Liver (tissue), 9 donors: ENCODE measurements around the gene SPG21. TPM values are rescaled to one million over a fixed set of nuclear protein-coding genes. Genes with fewer than 3 reads are reported as not detected.
A peak's percentile ranks its signal among the peaks of the same experiment; 100 is the strongest.

Experiments used
- DNase-seq: peaks from one replicate; pipeline ENCODE4 v3.0.0-alpha.2; 2017; ENCODE audit warnings: low spot score
- H3K27ac ChIP-seq, 2 donors: one replicate each; pipeline ENCODE4 v1.7.0; 2013; ENCODE audit warnings: inconsistent platforms in 2 of 2, low read length in 2 of 2, control low read depth in 1 of 2, low read depth in 1 of 2, mild to moderate bottlenecking in 1 of 2
- H3K27me3 ChIP-seq, 4 donors: one replicate each; pipeline versions ENCODE4 v1.6.1 to v1.7.0; 2013; ENCODE audit warnings: low read length in 3 of 4, inconsistent platforms in 1 of 4, mild to moderate bottlenecking in 1 of 4, moderate library complexity in 1 of 4; ENCODE audit not compliant: control insufficient read depth in 4 of 4, insufficient read depth in 4 of 4
- H3K36me3 ChIP-seq, 4 donors: one replicate each; pipeline versions ENCODE4 v1.6.1 to v1.7.0; 2013; ENCODE audit warnings: low read length in 3 of 4, mild to moderate bottlenecking in 3 of 4, low read depth in 1 of 4, moderate library complexity in 1 of 4; ENCODE audit not compliant: control insufficient read depth in 4 of 4, insufficient read depth in 3 of 4
- H3K4me1 ChIP-seq, 4 donors: one replicate each; pipeline versions ENCODE4 v1.6.1 to v1.7.0; 2013; ENCODE audit warnings: low read length in 3 of 4, mild to moderate bottlenecking in 3 of 4, moderate library complexity in 1 of 4; ENCODE audit not compliant: control insufficient read depth in 4 of 4, insufficient read depth in 4 of 4
- H3K4me3 ChIP-seq, 3 donors: one replicate each; pipeline versions ENCODE4 v1.6.1 to v1.7.0; 2013; ENCODE audit warnings: low read length in 3 of 3, control low read depth in 1 of 3, low read depth in 1 of 3, mild to moderate bottlenecking in 1 of 3
- H3K9ac ChIP-seq, 2 donors: one replicate each; pipeline ENCODE4 v1.7.0; 2013; ENCODE audit warnings: low read length in 2 of 2, mild to moderate bottlenecking in 2 of 2, moderate library complexity in 2 of 2, control low read depth in 1 of 2, low read depth in 1 of 2
- H3K9me3 ChIP-seq, 4 donors: one replicate each; pipeline versions ENCODE4 v1.6.1 to v1.7.0; 2013; ENCODE audit warnings: low read length in 3 of 4; ENCODE audit not compliant: control insufficient read depth in 4 of 4
- ATF3 ChIP-seq: IDR thresholded peaks from 2 replicates; pipeline ENCODE4 v1.6.1; 2016; ENCODE audit warnings: antibody characterized with exemption
- CTCF ChIP-seq: fragments of 150-350 bp; IDR thresholded peaks from 2 replicates; pipeline ENCODE4 v1.5.1; 2017; ENCODE audit warnings: improper control_type of control experiment, low read depth, low read length; ENCODE audit not compliant: missing input control
- FOXA2 ChIP-seq: IDR thresholded peaks from 2 replicates; pipeline ENCODE4 v1.6.1; 2016; ENCODE audit warnings: antibody characterized with exemption
- GABPA ChIP-seq, 2 donors: IDR thresholded peaks in 1 of 2; conservative IDR thresholded peaks in 1 of 2; 2 replicates each; pipeline ENCODE4 v1.6.1; 2016; ENCODE audit warnings: antibody characterized with exemption in 2 of 2, mild to moderate bottlenecking in 1 of 2, moderate library complexity in 1 of 2
- HNF4A ChIP-seq, 2 donors: conservative IDR thresholded peaks; 2 replicates each; pipeline ENCODE4 v1.6.1; 2016; ENCODE audit warnings: antibody characterized with exemption in 2 of 2, mild to moderate bottlenecking in 2 of 2
- HNF4G ChIP-seq: IDR thresholded peaks from 2 replicates; pipeline ENCODE4 v1.6.1; 2016; ENCODE audit warnings: antibody characterized with exemption
- JUND ChIP-seq, 2 donors: IDR thresholded peaks; 2 replicates each; pipeline ENCODE4 v1.6.1; 2016; ENCODE audit warnings: antibody characterized with exemption in 2 of 2
- RAD21 ChIP-seq, 2 donors: IDR thresholded peaks; 2 replicates each; pipeline ENCODE4 v1.6.1; 2016; ENCODE audit warnings: antibody characterized with exemption in 2 of 2, mild to moderate bottlenecking in 2 of 2
- REST ChIP-seq: IDR thresholded peaks from 2 replicates; pipeline ENCODE4 v1.6.1; 2016; ENCODE audit warnings: antibody characterized with exemption, mild to moderate bottlenecking
- RXRA ChIP-seq, 2 donors: IDR thresholded peaks; 2 replicates each; pipeline ENCODE4 v1.6.1; 2017 to 2018; ENCODE audit warnings: antibody characterized with exemption in 2 of 2, mild to moderate bottlenecking in 1 of 2
- SP1 ChIP-seq: IDR thresholded peaks from 2 replicates; pipeline ENCODE4 v1.6.1; 2018; ENCODE audit warnings: antibody characterized with exemption, mild to moderate bottlenecking
- TAF1 ChIP-seq: conservative IDR thresholded peaks from 2 replicates; pipeline ENCODE4 v1.6.1; 2016; ENCODE audit warnings: antibody characterized with exemption, mild to moderate bottlenecking
- YY1 ChIP-seq: IDR thresholded peaks from 2 replicates; pipeline ENCODE4 v1.6.1; 2016; ENCODE audit warnings: antibody characterized with exemption, mild to moderate bottlenecking
- ZBTB33 ChIP-seq: IDR thresholded peaks from 2 replicates; pipeline ENCODE4 v1.6.1; 2016; ENCODE audit warnings: antibody characterized with exemption
- WGBS: extraction: QIAGEN DNeasy Blood & Tissue Kit; methylation state at CpG from one replicate; pipeline ENCODE4 v1.1.7; 2013; 5-methylcytosine and 5-hydroxymethylcytosine counted together
- polyA plus RNA-seq, 2 donors: library from polyadenylated mRNA; stranded (reverse) in 1 of 2; unstranded in 1 of 2; fragments of 200-250 nt in 1 of 2; fragments of >200 nt in 1 of 2; fragmentation: Nextera tagmentation in 1 of 2; extraction: Ambion mirVana in 1 of 2; gene quantifications; one replicate each; pipeline versions ENCODE4 v1.2.1 to v1.2.3, GENCODE V29; 2013 to 2015
- total RNA-seq, 2 donors: library from RNA; depleted of rRNA; stranded (reverse); fragments of >200 nt; gene quantifications; one replicate each; pipeline ENCODE4 v1.2.3, GENCODE V29; 2014
- donor health status: healthy.
- donor health status: healthy.
- donor health status: healthy.
- donor health status: healthy.
- donor health status: healthy.

SPG21 gene
- total RNA-seq (10 to 100 TPM; 27.4 to 43.2 TPM), polyA plus RNA-seq (10 to 100 TPM; 39.2 to 50.7 TPM)

- under 1% methylated on average over 75 of the region's 75 CpGs for WGBS
- H3K36me3 ChIP-seq: no peaks in the 10 kb centered on the region
- H3K27me3 ChIP-seq: no peaks in the 10 kb centered on the region
- peak within 1 kb of the TSS; percentile 92 to 98 for H3K9ac ChIP-seq
- peaks cover 3 to 21% (median 15%) of the 10 kb centered on the region in 4 donors for H3K4me1 ChIP-seq
- TF ChIP-seq SP1: peak; percentile 21
- peak; percentile 10 for TF ChIP-seq REST
- TF ChIP-seq GABPA (IDR thresholded peaks at IDR 0.05 in 1 of 2, conservative IDR thresholded peaks at IDR 0.05 in 1 of 2): no peak
- TF ChIP-seq TAF1: peak; percentile 31
- H3K4me3 ChIP-seq: peak within 1 kb of the TSS; percentile 96 to 97 (median 96)
- no peaks in the 10 kb centered on the region for H3K9me3 ChIP-seq
- peak within 1 kb of the TSS; percentile 99 to 100 for H3K27ac ChIP-seq
- DNase-seq: peak; percentile 92
Measured at GRCh38 chr15:64989416-64990167, at the start of gene SPG21. SPG21 (minus strand) TSS chr15:64989914; CDS start chr15:64983569, 6,345 bp downstream.

- H3K36me3 ChIP-seq: no peaks in the 10 kb centered on the region
- peaks cover 0 to 5% (median 2%) of the 10 kb centered on the region in 4 donors for H3K4me1 ChIP-seq
- TF ChIP-seq YY1: no peak
- TF ChIP-seq CTCF: no peak
- TF ChIP-seq REST: no peak
- no peak for TF ChIP-seq JUND (IDR thresholded peaks at IDR 0.05)
- TF ChIP-seq HNF4G: no peak
- no peak for TF ChIP-seq RAD21 (IDR thresholded peaks at IDR 0.05)
- TF ChIP-seq TAF1: no peak
- TF ChIP-seq ATF3: no peak
- TF ChIP-seq FOXA2: no peak
- no peak for TF ChIP-seq HNF4A (conservative IDR thresholded peaks at IDR 0.05)
- TF ChIP-seq SP1: no peak
- no peak for TF ChIP-seq RXRA (IDR thresholded peaks at IDR 0.05)
- TF ChIP-seq ZBTB33: no peak
- WGBS: 82% methylated on average over 5 of the region's 5 CpGs
- H3K4me3 ChIP-seq: no peak overlapping the region
- no peak overlapping the region for H3K27ac ChIP-seq
- DNase-seq: no peak
- H3K27me3 ChIP-seq: no peaks in the 10 kb centered on the region
- H3K9me3 ChIP-seq: no peaks in the 10 kb centered on the region
- no peak overlapping the region for H3K9ac ChIP-seq
Measured at GRCh38 chr15:65038836-65039235, 49.1 kb upstream of the SPG21 start.
